Measurements from ENCODE around the gene LRRC57.

Gene LRRC57

DNA sequence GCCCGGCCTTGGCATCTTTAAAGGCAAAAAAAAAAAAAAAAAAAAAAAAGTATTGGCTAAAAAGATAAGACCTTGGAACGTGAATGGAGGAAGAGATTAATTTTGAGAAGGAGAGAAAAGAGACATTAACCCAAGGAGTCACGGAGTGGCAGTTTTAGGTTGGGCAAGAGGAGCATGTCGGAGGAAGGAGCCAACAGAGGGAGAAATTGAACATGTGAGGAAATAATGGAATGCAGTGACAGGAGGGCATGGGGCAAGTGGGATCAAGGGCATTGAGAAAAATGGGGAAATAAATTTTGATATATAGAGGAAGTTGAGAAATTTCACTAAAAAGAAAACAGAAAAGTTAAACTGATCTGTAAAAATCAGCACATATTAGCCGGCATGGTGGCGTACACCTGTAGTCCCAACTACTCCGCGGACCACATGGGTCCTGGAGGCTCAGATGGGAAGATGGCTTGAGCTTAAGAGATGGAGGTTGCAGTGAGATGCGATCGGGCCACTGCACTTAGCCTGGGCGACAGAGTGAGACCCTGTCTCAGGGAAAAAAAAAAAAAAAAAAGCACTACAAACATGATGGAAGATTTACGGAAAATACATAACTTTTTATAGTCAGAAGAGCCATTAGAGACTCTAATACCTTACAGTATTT lies 1.3 kb upstream of the LRRC57 start:
- no peak for DNase-seq

- no peak for DNase-seq
Measured at GRCh38 chr15:42549032-42549491, 469 bp upstream of the LRRC57 start.

DNA sequence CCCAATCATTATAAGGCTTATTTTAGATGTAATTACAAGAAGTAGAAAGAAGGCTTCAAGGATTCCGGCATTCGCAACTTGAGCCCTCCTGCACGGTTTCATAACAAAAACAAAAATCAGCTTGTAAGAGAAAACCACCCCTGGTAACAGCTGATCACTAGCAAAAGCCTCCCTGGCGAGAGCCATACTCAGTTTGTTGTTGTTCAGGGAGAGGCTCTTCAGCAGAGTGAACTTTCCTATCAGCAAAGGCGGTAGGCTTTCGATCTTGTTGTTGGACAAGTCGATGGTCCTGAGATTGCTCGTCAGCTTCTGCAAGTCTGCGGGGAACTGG lies 710 bp downstream of the LRRC57 start:
- no peak for DNase-seq

GRCh38 chr15:42544853-42545629 lies 3.6 kb downstream of the LRRC57 start:
- no peak for DNase-seq

GRCh38 chr15:42533246-42533645 lies 15.3 kb downstream of the LRRC57 start:
- no peak for DNase-seq

DNA sequence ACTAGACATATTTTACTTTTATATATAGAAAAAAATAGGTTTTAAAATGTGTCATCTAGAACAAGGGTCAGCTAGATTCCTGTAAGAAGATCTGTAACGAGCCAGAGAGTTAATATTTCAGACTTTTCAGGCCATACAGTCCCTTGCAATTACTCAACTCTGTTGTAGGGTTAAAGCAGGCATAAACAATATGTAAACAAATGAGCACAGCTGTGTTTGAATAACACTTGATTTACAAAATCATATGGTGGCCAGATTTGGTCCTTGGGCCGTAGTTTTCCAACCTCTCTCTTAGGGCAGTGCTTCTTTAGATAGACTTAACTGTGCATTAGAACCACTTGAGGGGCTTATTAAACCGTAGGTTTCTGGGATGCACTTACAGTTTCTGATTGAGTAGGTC lies 19.6 kb downstream of the LRRC57 start:
- DNase-seq, result no peak

- DNase-seq, result no peak
Measured at GRCh38 chr15:42523331-42523730, 25.3 kb downstream of the LRRC57 start.

- DNase-seq, result no peak
Measured at GRCh38 chr15:42511007-42511391, 37.6 kb downstream of the LRRC57 start.

DNA sequence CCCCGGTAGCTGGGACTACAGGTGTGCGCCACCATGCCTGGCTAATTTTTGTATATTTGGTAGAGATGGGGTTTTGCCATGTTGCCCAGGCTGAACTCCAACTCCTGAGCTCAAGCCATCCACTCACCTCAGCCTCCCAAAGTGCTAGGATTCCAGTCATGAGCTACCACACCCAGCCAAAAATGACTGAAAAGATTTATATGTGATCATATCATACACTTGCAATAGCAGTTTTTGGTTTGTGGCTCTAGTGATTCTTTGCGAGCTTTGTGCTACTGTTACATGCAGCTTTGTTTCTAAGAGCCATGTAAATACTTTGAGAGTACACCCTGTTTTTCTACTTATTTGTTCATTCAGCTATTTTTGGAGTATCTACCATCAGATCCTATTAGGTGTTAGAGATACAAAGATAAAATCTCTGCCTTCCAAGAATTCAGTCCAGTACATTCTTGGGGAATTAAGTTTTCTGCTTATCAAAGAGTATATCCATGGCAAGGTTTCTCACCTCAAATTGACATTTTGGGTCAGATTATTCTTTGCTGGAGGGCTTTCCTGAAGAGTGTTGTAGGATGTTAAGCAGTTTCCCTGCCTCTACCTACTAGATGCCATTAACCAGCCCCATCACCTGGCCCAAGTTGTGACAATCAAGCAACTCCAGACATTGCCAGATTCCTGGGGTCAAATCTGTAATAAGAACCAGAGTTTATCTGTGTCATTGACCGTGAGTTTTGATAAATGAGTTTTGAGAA lies 38.2 kb downstream of the LRRC57 start:
- no peak for DNase-seq

DNA sequence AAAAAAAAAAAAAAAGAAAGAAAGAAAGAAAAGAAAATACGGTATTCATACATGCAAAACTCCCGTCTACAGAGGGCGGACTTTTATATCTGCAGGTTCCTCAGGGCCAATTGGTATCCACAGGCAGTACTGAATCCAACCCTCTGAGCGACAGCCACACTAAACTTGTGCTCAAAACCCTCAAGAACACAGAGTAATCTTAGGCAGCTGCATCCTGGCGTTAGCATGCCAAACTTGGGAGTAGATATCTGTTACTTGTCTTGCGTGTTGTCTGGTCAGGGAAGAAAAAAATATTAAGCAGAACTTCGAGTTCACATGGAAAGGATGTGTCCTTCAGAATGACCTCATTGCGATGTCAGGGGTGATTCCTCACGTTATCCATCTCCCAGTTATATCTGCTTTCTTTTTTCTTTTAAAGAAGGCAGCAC lies 40.3 kb downstream of the LRRC57 start:
- no peak for DNase-seq

- DNase-seq, result no peak
Measured at GRCh38 chr15:42507514-42507913, 41.1 kb downstream of the LRRC57 start.

DNA sequence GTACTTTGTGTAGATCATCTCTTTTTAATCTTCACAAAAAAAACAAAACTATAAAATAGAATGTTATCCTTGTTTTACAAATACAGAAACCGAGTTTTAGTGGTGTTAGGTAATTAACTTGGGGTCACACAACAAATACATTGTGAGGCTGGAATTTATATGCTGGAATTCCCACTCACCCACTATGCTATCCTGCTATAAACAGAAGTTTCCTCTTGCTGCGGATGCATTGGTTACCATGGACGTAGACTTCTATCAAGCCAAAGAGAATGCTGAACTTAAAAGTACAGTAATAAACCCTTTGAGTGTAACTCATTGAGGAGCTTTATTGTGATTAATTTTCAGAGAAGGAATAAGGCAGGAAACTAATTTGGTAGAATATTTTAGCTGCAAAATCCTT lies 44.0 kb downstream of the LRRC57 start:
- DNase-seq, result no peak

- DNase-seq, result no peak
Measured at GRCh38 chr15:42503825-42504224, 44.8 kb downstream of the LRRC57 start.

DNA sequence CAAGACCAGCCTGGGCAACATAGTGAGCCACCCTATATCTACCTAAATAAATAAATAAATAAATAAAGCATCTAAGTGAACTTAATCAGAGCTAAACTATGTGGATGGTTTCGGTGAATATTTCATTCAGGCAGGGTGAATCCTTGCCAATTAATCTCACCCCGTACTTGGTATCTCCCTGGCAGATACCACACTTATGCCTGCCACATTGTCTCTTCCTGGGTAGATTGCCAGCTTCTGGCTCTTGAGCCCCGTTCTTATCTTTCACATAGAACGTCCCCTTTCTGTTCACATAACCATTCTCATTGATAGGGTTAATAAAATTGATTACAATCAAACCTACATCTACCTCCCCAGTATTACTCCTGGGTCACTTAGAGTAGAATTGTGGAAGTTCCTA lies 46.1 kb downstream of the LRRC57 start:
- no peak for DNase-seq

DNA sequence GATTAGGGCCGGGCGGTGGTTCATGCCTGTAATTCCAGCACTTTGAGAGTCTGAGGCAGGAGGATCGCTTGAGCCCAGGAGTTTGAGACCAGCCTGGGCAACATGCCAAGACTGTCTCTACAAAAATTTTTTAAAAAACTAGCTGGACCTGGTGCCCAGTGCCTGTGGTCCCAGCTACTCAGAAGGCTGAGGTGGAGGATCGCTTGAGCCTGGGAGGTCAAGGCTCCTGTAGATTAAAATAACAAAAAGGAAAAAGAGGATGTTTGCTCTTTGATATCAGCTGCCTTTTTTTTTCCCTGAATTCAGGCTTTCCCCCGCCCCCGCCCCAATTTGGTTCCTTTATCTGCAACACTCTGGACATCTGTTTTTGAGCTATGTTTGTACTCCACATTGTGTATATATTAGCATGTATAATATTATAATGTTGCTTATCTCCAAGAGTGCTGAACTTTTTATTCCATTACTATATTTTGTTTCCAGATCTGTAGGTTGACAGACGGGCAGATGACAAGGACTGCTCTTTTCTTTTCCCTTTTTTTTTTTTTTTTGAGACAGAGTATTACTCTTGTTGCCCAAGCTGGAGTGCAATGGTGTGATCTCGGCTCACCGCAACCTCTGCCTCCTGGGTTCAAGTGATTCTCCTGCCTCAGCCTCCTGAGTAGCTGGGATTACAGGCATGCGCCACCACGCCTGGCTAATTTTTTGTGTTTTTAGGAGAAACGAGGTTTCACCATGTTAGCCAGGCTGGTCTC lies 48.6 kb downstream of the LRRC57 start:
- DNase-seq, result no peak

DNA sequence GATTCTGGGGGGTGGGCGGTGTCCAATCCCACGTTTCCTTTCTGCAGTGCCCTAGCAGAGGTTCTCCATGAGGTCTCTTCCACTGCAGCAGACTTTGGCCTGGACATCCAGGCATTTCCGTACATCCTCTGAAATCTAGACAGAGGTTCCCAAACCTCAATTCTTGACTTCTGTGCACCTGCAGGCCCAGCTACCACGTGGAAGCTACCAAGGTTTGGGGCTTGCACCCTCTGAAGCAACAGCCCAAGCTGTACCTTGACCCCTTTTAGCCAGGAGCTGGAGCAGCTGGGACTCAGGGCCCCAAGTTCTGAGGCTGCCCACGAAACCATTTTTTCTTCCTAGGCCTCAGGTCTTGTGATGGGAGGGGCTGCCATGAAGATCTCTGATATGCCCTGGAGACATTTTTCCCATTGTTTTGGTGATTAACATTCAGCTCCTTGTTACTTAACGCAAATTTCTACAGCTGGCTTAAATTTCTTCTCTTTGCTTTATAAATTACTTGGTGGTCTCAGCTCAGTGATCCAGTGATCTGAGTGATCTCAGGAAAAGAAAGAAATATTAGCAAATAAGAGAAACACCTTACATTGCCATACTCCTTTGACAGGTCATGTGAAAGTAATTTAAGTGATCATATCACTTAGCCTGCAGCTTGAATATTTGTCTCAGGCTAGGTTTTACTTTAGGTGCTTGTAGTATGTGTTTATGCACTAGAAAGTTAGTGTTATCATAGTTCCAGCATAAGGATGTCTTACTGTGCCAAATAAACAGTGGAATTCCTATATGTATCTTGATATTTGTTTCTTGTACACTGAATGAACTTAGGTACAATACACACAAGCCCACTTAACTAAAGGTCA lies 50.2 kb downstream of the LRRC57 start:
- DNase-seq, result no peak

DNA sequence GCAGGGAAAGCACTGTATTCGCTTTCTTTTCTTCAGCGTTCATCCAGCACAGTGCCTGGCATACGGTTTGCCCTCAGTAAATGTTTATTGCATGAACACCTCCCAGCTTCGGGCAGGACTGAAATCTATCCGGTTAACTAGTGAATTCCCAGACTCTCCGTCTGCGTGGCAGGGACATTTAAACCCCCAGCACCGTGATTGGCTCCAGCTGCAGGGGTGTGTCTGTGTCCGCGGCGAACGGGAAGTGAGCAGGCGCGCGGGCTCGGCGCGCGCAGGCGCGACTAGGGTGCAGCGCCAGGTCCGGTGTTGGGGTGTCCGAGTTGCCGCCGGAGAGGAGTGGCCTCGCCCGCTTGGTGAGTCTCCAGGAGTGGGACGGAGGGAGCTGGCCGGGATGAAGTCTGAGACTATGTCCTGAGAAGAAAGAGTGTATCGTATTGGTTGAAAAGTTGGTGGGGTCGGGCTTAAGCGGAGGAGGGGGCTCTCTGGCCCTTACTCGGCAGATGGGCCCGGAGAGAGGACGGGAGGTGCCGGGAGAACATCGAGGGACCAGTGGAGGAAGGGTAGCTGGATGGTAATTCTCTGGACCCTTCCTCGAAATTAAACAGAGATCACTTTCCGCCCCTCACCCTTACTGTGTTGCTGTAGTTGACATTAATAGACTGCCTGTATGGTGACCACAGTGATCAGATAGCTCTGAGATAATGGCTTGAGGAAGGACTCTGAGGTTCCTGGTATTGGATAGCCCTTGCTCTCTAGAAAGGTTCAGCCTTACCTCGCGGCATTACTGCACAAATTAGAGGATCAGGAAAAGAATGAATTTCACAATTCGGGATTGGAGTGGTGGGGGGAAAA lies 53.0 kb downstream of the LRRC57 start, which contains the start of gene SNAP23:
TSS of gene SNAP23 (plus strand) at position 274 of the 852 bp plus-strand sequence. CDS start 16,213 bp downstream, outside the sequence.
- peak; percentile 81 for DNase-seq

GRCh38 chr15:42494998-42495360 lies 53.6 kb downstream of the LRRC57 start:
- peak; percentile 9 for DNase-seq

- no peak for DNase-seq
Measured at GRCh38 chr15:42493679-42494078, 54.9 kb downstream of the LRRC57 start.

DNA sequence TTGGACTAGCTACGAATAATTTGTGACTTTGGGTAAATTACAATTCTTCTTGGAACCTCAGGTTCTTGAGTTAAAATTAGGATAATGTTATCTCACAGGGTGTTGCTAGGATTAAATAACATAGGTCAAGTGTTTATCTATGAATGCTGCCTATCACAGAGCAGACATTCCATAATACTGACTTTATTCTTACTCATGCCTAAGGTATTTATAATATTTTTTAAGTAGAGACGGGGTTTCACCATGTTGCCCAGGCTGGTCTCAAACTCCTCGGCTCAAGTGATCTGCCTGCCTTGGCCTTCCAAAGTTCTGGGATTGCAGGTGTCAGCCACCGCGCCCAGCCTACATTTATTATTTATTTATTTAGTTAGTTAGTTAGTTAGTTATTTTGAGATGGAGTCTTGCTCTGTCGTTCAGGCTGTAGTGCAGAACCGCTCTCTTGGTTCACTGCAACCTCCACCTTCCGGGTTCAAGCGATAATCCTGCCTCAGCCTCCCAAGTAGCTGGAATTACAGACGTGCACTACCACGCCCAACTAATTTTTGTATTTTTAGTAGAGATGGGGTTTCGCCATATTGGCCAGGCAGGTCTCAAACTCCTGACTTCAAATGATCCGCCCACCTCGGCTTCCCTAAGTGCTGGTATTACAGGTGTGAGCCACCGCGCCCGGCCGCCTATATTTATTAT lies 56.9 kb downstream of the LRRC57 start:
- DNase-seq, result no peak

Measured in stimulated activated naive CD4-positive, alpha-beta T cell treated with Interleukin-2 at 50 U/mL for 16 hours (primary cell).